Activated T-helper 1 cell treated with anti-CD3 and anti-CD28 coated beads, Interleukin-2, amount 50 U/mL, for 16 hours (primary cell): ENCODE data around the gene DNAAF8.
A peak's percentile ranks its signal among the peaks of the same experiment; 100 is the strongest.

Experiments
- DNase-seq, 2 donors: peaks; one replicate each; pipeline ENCODE4 v3.0.0-alpha.2; 2020; ENCODE audit warnings: low read depth in 1 of 2, low spot score in 1 of 2

DNAAF8 gene

GRCh38 chr16:4734063-4734729 is at the start of gene DNAAF8, which contains the start of gene ANKS3:
Gene DNAAF8, plus strand, starts transcription at chr16:4734537. Its CDS starts 1,978 bp downstream, at chr16:4736515.
Gene ANKS3, minus strand, starts transcription at chr16:4734271. Its CDS starts 4,122 bp downstream, at chr16:4730149.
- DNase-seq = peak; percentile 53 to 79

GRCh38 chr16:4684763-4685162 is 49.6 kb upstream of the DNAAF8 start:
- DNase-seq = no peak

- no peak for DNase-seq
These were observed 49.0 kb upstream of the DNAAF8 start for GRCh38 chr16:4685292-4685691.

- DNase-seq = no peak
These were observed 48.4 kb upstream of the DNAAF8 start for GRCh38 chr16:4685776-4686496.

- no peak for DNase-seq
These were observed 47.7 kb upstream of the DNAAF8 start for GRCh38 chr16:4686497-4687210.

- no peak for DNase-seq
These were observed 46.9 kb upstream of the DNAAF8 start for GRCh38 chr16:4687416-4687815.

GRCh38 chr16:4687946-4688673 is 46.2 kb upstream of the DNAAF8 start:
- no peak for DNase-seq

GRCh38 chr16:4688674-4689045 is 45.7 kb upstream of the DNAAF8 start:
- no peak for DNase-seq

- no peak for DNase-seq
These were observed 45.2 kb upstream of the DNAAF8 start for GRCh38 chr16:4689091-4689671.

- no peak for DNase-seq
These were observed 44.3 kb upstream of the DNAAF8 start for GRCh38 chr16:4689864-4690704.

- DNase-seq = no peak
These were observed 43.2 kb upstream of the DNAAF8 start for GRCh38 chr16:4690946-4691665.

- no peak for DNase-seq
These were observed 42.5 kb upstream of the DNAAF8 start for GRCh38 chr16:4691666-4692412.

- DNase-seq = no peak
These were observed 41.7 kb upstream of the DNAAF8 start for GRCh38 chr16:4692460-4693295.

- DNase-seq = peak; percentile 94 to 98
These were observed 40.9 kb upstream of the DNAAF8 start, which contains the start of gene NUDT16L1 for GRCh38 chr16:4693296-4693955. Gene NUDT16L1, plus strand, starts transcription at chr16:4693562. Its CDS starts 165 bp downstream, at chr16:4693727.

GRCh38 chr16:4693956-4694641 is 40.2 kb upstream of the DNAAF8 start:
- peak in 1 of 2 donors; percentile 35 for DNase-seq

- DNase-seq = no peak
These were observed 39.5 kb upstream of the DNAAF8 start for GRCh38 chr16:4694642-4695451.
